ENCODE measurements around the gene HESX1. TPM values are rescaled to one million over a fixed set of nuclear protein-coding genes. Genes with fewer than 3 reads are reported as not detected.

The HESX1 gene
- polyA plus RNA-seq, 1 experiment: 0.25 TPM

- Histone ChIP-seq H3K4me3 (ENCODE audit: low read depth, low read length) (no peak overlapping the region), H3K36me3 (ENCODE audit: control insufficient read depth, insufficient read depth, low read length) (no peaks in the 10 kb centered on the region), H3K27me3 (ENCODE audit: control insufficient read depth, insufficient read depth, low read length) (peaks cover 20% of the 10 kb centered on the region)
- no peak for TF ChIP-seq CTCF (IDR thresholded peaks at IDR 0.05; ENCODE audit: insufficient read depth, low read depth, low read length)
- POLR2A ChIA-PET: no interaction called here
- no peak for DNase-seq (ENCODE audit: low read depth)
- CTCF ChIA-PET: interaction anchor here (1.0 to 6.2 kb wide), 2 partner anchors 11 to 58 kb away, joined by 3 to 30 read pairs; no protein-coding TSS in a partner anchor
These were observed 40.7 kb downstream of the HESX1 start for GRCh38 chr3:57158813-57159738.

GRCh38 chr3:57158325-57158724 is 41.5 kb downstream of the HESX1 start:
- POLR2A ChIA-PET: no interaction called here

GRCh38 chr3:57157545-57157944 is 42.2 kb downstream of the HESX1 start:
- CTCF ChIA-PET: interaction anchor here (6.2 kb wide), 1 partner anchor 12 kb away, joined by 30 read pairs; no protein-coding TSS in a partner anchor
- POLR2A ChIA-PET: no interaction called here
- DNase-seq (ENCODE audit: low read depth): no peak

More at GRCh38 chr3:57158325-57158724, 41.5 kb downstream of the HESX1 start:
- CTCF ChIA-PET: interaction anchor here (1.0 to 6.2 kb wide), 2 partner anchors 11 to 58 kb away, joined by 3 to 30 read pairs; no protein-coding TSS in a partner anchor
- no peak for DNase-seq (ENCODE audit: low read depth)
- TF ChIP-seq CTCF (IDR thresholded peaks at IDR 0.05; ENCODE audit: insufficient read depth, low read depth, low read length): no peak
- Histone ChIP-seq H3K36me3 (ENCODE audit: control insufficient read depth, insufficient read depth, low read length) (no peaks in the 10 kb centered on the region), H3K4me3 (ENCODE audit: low read depth, low read length) (no peak overlapping the region), H3K27me3 (ENCODE audit: control insufficient read depth, insufficient read depth, low read length) (peaks cover 16% of the 10 kb centered on the region)

GRCh38 chr3:57155310-57155643 is 44.5 kb downstream of the HESX1 start:
- DNase-seq (ENCODE audit: low read depth): no peak
- no peak for TF ChIP-seq CTCF (IDR thresholded peaks at IDR 0.05; ENCODE audit: insufficient read depth, low read depth, low read length)
- ChIA-PET POLR2A (no interaction called here), CTCF (interaction anchor here (6.2 kb wide), 1 partner anchor 14 kb away, joined by 30 read pairs; no protein-coding TSS in a partner anchor)
- Histone ChIP-seq H3K27me3 (ENCODE audit: control insufficient read depth, insufficient read depth, low read length) (peaks cover 7% of the 10 kb centered on the region), H3K36me3 (ENCODE audit: control insufficient read depth, insufficient read depth, low read length) (no peaks in the 10 kb centered on the region), H3K4me3 (ENCODE audit: low read depth, low read length) (no peak overlapping the region)

More at GRCh38 chr3:57157545-57157944, 42.2 kb downstream of the HESX1 start:
- no peak overlapping the region for H3K4me3 ChIP-seq (ENCODE audit: low read depth, low read length)
- peaks cover 8% of the 10 kb centered on the region; the same call in 1 of the 2 replicates for H3K27me3 ChIP-seq (ENCODE audit: control insufficient read depth, insufficient read depth, low read length)
- H3K36me3 ChIP-seq (ENCODE audit: control insufficient read depth, insufficient read depth, low read length): no peaks in the 10 kb centered on the region
- TF ChIP-seq CTCF (IDR thresholded peaks at IDR 0.05; ENCODE audit: insufficient read depth, low read depth, low read length): no peak

DNA sequence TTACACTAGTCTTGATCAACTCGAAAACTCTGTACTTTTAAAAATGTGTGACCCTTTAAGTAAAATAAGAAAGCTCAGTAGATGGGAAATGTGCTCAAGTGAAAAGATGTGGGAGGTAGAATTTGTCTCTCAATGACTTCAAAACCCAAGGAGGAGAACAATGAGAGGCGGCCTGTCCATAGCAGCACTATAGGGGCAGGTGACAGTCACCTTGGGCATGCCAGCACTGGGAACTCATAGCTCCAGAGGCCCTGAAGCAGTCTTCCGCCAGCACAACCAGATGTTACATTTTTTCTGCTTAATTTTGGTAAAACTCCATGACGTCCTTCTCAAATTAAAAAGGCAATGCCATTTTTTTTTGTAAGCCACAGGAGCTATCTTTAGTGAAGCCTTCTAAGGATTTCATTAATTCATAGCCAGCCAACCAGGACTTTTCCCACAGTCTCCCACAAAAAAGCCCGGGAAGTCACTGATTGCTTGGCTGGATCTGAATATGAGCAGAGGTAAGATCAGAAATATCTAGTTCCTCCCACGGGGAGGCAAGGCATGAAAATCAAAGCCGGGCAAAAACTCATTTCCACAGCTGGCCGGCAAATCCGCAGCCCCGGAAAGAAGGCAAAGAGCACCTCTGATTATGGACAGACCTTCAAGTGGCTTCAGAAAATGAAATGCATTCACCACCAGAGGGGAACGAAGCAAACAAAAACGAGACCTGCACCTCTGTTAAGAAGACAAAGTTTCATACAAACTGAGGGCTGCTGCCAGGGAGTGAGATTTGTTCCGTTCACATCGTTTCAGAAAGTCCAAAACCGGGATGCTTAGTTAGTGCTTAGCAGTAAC is 45.1 kb downstream of the HESX1 start:
- ChIA-PET CTCF (interaction anchor here (0.7 kb wide), 1 partner anchor 42 kb away, joined by 3 read pairs; no protein-coding TSS in a partner anchor), POLR2A (no interaction called here)
- Histone ChIP-seq H3K4me3 (ENCODE audit: low read depth, low read length) (no peak overlapping the region), H3K27me3 (ENCODE audit: control insufficient read depth, insufficient read depth, low read length) (peaks cover 7% of the 10 kb centered on the region), H3K36me3 (ENCODE audit: control insufficient read depth, insufficient read depth, low read length) (no peaks in the 10 kb centered on the region)
- DNase-seq (ENCODE audit: low read depth): no peak
- TF ChIP-seq CTCF (IDR thresholded peaks at IDR 0.05; ENCODE audit: insufficient read depth, low read depth, low read length): no peak

All from BJ (cell line).